ENCODE measurements around the gene ACACB. TPM values are rescaled to one million over a fixed set of nuclear protein-coding genes. Genes with fewer than 3 reads are reported as not detected.

Gene ACACB
- polyA plus RNA-seq, 3 donors, result 14.9 to 33.9 (median 16.4) TPM

DNA sequence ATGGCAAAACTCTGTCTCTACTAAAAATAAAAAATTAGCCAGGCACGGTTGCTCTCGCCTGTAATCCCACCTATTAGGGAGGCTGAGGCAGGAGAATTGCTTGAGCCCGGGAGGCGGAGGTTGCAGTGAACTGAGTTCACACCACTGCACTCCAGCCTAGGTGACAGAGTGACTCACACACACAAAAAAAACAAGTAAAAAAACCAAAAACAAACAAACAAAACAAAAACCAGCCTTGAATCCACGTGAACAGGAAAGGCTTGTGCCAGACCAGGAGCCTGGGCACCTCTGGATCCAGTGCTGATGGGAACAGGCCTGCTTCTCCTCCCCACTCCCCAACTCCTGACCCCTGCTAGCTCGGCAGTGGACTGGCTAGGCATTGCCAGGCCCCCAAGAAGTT is 189.2 kb downstream of the ACACB start:
- no peak for DNase-seq (ENCODE audit: extremely low read depth in 1 of 11, low read depth in 9 of 11, low spot score in 4 of 11)

- DNase-seq (ENCODE audit: extremely low read depth in 1 of 11, low read depth in 9 of 11, low spot score in 4 of 11), result no peak
Measured at GRCh38 chr12:109307051-109307450, 190.7 kb downstream of the ACACB start.

- peak in 2 of 11 donors; percentile 22 to 33 for DNase-seq (ENCODE audit: extremely low read depth in 1 of 11, low read depth in 9 of 11, low spot score in 4 of 11)
Measured at GRCh38 chr12:109308534-109309380, 192.4 kb downstream of the ACACB start, which contains the start of gene FOXN4. Gene FOXN4 (minus strand): TSS chr12:109309284. CDS start chr12:109308321, 963 bp downstream.

DNA sequence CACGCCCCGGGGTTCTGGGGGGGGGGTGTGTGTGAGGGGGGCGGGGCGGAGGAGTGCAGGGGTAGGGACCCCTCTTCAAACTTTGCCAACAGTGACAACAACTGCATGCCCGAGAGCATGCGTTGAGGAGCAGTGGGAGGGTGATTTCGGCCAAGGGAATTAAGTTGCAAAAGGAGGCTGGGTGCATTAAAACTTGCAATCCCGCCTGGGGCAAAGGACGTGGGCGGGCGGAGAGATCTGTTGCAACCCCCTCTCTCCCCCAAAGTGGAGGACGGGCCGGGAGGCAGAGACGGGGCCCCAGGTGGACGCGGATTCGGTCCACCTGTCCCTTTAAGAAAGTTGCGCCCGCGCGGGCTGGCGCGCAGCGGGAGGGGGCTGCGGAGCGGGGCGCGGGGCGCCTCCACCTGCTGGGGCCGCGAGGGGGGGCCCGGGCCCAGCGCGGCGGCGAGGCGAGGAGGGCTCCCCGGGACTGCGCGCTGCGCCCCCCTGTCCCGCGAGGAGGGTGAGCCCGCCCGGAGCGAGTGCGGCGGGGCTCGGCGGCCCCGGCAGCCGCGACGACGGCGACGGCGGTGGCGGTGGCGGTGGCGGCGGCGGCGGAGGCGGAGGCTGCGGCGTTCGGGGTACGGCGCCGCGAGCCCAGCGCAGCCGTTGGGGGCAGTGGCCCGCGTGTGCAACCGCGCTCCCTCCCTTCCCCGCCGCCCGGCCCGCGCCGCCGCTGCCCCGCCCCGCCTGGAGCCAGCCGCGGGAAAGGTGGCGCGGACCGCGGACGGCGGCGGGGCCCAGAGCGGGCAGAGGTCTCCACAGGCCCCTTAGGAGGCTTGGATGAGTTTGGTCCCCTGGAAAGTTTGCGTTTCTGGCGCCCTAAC is 193.2 kb downstream of the ACACB start:
- peak in 2 of 11 donors; percentile 18 to 22 for DNase-seq (ENCODE audit: extremely low read depth in 1 of 11, low read depth in 9 of 11, low spot score in 4 of 11)

GRCh38 chr12:109310247-109311125 is 194.1 kb downstream of the ACACB start:
- DNase-seq (ENCODE audit: extremely low read depth in 1 of 11, low read depth in 9 of 11, low spot score in 4 of 11), result peak in 1 of 11 donors; percentile 13

Other genes with a start within 250 kb of the ACACB start
- 1 to 10 TPM in 1 of 3 donors, under 1 TPM in 2; 0.75 to 1.1 (median 0.92) TPM for gene DAO, start 236.5 kb upstream of the ACACB start, polyA plus RNA-seq (ENCODE audit: insufficient read length in 3 of 3)
- gene SVOP, start 95.5 kb upstream of the ACACB start, polyA plus RNA-seq (ENCODE audit: insufficient read length in 3 of 3), result under 1 TPM; 0.09 to 0.11 (median 0.10) TPM
- gene USP30, start 64.0 kb upstream of the ACACB start, polyA plus RNA-seq (ENCODE audit: insufficient read length in 3 of 3), result 10 to 100 TPM; 23.7 to 27.8 (median 24.0) TPM
- 10 to 100 TPM; 30.2 to 34.3 (median 32.1) TPM for gene ALKBH2, start 23.1 kb upstream of the ACACB start, polyA plus RNA-seq (ENCODE audit: insufficient read length in 3 of 3)
- 10 to 100 TPM; 66.3 to 72.4 (median 70.6) TPM for gene UNG, start 19.0 kb upstream of the ACACB start, polyA plus RNA-seq (ENCODE audit: insufficient read length in 3 of 3)
- gene FOXN4, start 192.7 kb downstream of the ACACB start, polyA plus RNA-seq (ENCODE audit: insufficient read length in 3 of 3), result 1 to 10 TPM; 1.7 to 2.2 (median 1.8) TPM
- 1 to 10 TPM; 1.3 to 2.5 (median 1.5) TPM for gene MYO1H, start 231.3 kb downstream of the ACACB start, polyA plus RNA-seq (ENCODE audit: insufficient read length in 3 of 3)